GM18870 (cell line): ENCODE results near the gene SEL1L.
"Not testable (repeated sequence)": the region's sequence is repeated elsewhere in the genome, so short reads cannot be mapped to it uniquely, and the experiment has no call there.

Source experiments
- ATAC-seq: cut with Tn5 transposase; IDR thresholded peaks from one replicate; pipeline ENCODE4 v1.9.1; 2021; ENCODE audit warnings: moderate library complexity; ENCODE audit not compliant: unreplicated experiment

The SEL1L gene

DNA sequence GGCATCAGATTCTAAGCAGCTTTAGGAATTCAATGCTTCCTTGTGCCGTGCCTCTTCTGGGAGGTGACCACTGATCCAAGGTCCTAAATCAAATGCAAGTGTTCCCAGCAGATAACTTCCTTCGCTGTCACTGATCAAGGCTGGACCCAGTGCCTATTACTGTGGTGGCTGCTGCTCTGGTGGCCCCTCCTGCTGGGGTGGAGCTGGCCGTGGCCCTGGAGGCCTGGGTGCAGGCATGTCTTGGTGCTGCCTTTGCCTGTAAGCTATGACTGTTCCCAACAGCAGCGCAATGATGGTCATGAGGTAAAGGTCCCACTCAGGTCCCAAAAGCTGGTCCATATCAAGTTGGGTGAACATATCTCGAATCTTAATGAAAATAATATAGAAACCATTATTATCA lies 56.8 kb downstream of the SEL1L start:
- ATAC-seq, result no peak

DNA sequence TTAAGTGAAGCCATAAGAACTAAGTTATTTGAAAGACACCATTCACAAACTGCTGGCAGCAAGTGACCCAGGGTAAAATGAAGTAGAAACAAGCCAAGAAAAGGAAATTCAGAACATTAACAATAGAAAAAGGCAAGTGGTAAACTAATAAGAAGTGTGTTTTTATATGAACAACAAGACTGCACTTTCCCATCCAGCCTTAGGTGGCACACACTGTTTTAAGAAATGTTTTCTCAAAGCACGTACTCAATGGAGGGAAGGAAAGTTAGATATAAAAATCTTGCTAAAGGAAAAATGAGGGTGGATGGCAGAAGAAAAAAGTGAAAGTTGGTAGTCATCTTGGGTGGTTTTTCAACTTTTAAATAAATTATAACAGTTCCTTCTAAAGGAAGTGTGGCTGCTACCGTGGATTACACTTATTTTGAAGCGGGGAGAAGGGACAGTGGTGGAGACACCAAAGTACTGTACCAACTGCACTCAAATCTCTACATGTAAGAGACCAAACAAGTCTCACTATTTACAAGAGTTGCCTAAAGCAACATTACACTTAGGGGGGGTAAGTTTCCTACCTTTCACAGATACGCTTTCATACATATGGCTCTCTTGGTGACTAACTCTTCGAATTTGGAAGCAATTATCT lies 58.8 kb downstream of the SEL1L start:
- ATAC-seq, result no peak

DNA sequence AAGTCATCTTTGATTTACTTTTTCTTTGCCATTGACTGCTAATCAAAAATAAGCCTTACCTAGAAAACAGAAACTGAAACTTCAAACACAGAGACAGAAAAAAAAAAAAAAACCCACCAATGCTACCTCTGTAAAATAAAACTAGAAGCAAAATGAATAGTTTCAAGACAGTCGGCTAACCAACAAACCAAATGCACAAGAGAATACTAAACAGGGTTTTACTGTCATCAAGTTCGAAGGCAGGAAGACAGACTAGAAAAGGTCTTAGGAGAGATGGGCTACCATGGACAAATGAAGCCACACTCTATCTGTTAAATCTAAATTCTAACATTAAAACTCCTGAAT lies 59.5 kb downstream of the SEL1L start:
- peak; percentile 66 for ATAC-seq

DNA sequence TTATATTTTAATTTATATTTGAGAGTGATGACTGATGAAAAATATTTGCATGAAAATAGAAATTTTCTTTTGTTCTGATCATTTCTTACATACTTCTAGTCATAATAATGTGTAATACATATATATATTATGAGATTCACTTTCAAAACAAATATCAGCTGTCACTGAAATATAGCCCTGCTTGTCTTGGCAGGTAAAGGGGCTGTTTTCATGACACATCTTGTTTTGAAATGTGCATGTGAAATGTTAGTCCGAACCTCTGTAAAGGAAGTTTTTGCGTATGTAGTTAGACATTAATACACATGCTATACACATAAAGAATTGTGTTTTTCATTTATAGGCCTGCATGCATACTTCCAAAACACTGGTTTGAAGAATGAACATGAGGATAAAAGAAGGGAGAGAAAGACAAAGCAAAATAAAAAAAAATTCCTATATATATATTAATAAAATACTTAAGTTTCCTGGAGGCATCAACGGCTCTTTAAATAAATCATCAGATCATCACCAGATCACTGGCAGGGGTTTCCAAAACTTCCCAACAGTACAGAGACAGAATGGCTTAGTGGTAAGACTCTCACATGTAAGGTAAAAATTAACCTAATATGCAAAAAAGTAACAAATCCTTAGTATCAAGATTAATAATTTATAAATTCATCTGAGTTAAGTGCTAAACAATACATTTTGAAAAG lies 60.1 kb downstream of the SEL1L start:
- ATAC-seq, result peak; percentile 42

DNA sequence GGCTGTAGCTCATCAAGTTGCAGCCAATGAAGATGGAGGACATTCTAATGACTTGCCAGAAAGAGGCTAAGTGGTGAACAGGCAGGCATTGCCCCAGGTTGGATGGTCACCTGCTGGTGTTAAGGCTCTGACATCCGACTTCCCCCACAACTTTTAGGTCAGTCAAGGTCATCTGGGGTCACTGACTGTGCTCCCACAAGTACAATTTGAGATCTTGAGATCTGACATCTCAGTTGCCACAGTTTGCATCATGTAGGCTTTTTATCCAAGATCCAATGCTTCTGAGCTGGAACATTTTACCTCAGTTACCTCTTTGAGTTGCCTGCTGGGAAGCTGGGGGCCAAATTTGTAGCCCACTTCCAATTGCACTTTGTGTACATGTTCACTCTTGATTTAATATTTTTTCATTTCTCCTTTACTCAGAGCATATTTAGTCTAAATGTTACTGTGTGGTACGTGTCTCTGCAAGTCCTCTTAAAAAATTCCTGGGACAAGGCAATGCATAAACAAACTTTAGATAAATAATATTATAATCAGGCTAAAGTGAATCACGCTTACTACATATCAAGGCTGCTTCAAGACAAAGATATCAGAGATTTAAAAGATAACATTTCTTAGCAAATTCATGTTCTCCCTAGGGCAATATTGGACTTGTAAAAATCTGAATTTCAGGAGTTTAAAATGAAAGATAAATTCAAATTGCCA lies 61.4 kb downstream of the SEL1L start:
- ATAC-seq, result no peak

DNA sequence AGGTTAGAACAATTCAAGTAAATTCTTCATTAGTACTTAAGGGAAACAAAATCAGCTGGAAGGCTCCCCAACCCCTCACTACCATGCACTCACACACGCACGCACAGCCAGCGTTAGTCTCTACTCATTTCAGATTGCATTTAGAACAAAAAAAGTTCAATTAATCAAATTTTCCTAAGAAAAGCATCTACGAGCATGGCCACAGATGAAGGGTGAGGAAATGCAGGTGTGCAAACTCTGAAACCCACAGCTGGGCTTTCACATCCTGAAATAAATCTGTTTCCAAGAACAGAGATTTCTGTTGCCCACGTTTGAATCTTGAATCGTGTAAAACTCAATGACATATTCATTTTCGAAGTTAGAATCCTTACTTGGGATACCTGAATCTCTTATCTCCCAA lies 62.6 kb downstream of the SEL1L start:
- ATAC-seq, result peak; percentile 22

DNA sequence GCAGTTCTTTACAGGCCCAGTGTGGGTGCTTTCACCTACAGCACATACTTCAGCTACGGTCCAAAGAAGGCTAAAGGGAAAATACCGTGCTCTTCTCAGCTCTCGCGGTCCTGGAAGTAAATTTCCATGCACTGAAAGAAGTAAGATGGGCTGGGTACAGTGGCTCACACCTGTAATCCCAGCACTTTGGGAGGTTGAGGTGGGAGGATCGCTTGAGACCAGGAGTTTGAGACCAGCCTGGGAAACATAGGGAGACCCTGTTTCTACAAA lies 63.2 kb downstream of the SEL1L start:
- peak; percentile 19 for ATAC-seq

DNA sequence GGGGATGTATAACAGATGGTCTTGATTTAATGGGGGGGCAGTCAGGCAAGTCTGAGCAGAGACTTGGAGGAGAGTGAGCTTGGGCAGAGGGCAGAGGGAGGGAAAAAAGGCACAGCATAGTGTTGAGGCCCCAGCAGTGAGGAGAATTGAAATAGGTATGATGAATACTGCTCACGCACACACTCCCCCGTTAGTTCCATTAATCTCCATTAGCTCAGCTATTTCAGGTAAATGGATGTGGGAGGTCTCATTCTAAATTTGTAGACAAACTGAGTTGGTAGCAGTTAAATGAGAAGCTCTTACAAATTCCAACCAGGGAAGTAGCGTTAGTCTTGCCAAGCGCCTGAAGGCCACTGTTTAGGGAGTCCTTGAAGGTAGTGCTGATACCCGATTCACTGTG lies 66.8 kb downstream of the SEL1L start:
- ATAC-seq, result no peak

DNA sequence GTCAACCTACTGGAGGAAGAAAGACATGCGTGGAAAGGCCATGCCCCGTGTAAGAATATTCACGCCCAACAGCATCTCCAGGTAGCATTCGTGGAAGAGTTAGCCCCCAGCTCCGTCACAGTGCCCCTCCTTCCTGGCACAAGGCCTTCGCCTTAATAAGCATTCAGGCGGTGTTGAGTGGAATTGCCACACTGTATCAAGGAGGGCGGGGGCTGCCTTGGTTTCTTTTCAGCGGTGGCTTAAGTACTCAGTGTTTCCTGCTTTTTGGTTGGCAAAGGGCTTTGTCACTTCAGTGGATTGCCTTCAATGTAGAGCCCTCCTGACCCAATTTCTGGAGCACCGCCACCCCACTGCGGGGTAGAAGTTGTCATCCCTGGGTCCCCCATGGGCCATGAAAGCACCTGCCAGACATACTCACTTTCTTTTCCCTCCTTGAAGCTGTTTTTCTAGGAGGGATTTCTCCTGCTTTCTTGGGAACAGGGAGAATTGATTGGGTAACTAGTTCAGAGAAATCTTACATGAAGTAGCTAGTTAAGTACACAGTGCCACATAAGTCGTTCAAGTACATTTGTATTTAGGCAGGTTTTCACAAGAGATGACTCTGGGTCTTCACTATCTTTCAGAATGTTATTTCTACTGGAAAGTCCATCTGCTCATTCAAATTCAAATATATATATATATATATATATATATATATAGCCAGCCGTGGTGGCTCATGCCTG lies 68.0 kb downstream of the SEL1L start:
- no peak for ATAC-seq

DNA sequence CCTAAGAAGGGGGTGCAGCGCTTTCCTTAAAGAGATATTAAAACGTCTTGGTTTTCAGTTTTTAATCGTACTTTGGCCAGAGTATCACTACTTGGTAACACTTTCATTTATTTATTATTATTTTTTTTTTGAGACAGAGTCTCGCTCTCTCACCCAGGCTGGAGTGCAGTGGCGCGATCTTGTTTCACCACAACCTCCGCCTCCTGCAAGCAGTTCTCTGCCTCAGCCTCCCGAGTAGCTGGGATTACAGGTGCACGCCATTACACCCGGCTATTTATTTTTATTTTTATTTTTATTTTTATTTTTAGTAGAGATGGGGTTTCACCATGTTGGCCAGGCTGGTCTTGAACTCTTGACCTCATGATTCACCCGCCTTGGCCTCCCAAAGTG lies 68.7 kb downstream of the SEL1L start:
- peak; percentile 32 for ATAC-seq

DNA sequence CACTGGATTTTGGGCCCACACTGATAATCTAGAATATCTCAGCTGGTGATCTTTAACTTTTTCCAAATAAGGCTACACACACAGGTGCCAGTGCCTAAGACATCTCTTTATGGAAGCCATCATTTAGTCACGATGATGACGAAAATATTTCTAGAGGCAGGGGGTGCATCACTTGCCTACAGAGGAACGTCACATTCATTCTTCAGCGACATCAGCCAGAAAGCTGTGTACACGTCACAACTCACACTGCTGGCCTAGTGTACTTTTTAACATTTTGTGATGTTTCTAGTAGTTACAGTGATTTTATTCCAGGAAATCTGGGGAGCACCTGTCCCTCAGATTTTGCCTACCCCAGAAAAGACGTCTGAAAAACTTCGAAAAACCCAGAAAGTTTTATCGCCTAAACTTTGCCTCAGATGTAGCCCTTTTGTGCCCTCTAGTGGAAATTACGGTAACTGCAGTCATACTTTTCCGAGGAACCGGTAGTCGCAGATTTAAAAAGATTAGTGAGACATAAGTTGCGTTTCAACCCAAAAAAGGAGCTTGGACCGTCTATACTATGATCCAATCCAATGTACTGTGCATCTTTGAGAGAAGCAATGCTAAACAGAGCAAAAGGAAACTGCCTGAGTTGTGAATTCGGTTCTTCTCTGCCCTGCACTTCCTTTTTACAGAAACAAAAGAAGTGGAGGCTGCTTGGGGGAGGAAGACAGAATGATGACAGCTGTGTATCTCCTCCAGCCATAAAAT lies 69.2 kb downstream of the SEL1L start:
- peak; percentile 77 for ATAC-seq

DNA sequence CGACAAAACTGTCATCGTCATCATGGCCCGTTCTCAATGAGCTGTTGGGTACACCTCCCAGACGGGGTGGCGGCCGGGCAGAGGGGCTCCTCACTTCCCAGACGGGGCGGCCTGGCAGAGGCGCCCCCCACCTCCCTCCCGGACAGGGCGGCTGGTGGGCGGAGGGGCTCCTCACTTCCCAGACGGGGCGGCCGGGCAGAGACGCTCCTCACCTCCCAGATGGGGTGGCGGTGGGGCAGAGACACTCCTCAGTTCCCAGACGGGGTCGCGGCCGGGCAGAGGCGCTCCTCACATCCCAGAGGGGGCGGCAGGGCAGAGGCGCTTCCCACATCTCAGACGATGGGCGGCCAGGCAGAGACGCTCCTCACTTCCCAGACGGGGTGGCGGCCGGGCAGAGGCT lies 71.3 kb downstream of the SEL1L start:
- ATAC-seq, result not testable (repeated sequence)

DNA sequence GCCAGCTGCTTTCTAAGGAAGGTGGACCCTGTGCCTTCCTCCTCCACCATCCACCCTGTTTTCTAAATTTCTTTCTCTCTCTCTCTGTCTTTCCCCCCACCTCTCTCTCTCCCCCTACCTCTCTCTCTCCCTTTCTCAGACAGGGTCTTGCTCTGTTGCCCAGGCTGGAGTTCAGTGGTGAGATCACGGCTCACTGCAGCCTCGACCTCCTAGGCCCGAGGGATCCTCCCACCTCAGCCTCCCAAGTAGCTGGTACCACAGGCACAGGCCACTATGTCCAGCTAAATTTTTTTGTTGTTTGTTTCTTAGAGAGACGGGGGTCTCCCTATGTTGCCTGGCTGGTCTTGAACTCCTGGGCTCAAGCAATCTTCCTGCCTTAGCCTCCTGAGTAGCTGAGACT lies 73.7 kb downstream of the SEL1L start:
- ATAC-seq, result no peak

DNA sequence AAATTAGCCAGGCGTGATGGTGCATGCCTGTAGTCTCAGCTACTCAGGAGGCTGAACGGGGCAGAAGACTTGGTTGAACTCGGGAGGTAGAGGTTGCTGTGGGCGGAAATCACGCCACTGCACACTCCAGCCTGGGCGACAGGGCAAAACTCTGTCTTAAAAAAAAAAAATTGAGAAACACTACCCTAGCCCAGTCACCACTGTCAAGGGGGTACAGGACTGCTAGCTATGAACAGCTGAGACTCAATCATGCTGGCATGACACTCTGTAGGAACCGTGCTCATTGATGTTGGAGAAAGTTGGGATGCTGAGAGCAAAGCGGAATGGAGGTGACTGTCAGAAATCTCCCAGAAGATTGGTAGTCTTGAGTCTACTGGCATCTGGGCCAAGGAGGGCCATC lies 75.3 kb downstream of the SEL1L start:
- no peak for ATAC-seq

DNA sequence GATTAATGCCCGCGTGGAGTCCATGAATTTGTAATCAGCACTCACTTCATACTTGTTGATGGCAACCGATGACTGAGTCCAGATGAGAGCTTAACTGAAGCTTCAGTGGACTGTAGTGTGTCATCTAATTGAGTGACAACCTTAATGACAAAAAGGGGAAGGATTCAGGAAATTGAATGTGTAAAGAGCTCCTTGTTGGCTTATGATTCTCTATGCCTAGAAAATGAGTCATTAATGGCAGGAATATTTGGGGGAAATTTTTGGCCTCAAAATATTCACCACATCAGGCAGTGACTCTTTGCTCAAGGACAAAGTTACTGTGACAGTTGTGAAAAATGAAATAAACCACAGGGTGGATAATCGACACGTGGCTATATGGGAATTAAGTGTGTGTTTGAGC lies 78.3 kb downstream of the SEL1L start:
- ATAC-seq, result peak; percentile 34

DNA sequence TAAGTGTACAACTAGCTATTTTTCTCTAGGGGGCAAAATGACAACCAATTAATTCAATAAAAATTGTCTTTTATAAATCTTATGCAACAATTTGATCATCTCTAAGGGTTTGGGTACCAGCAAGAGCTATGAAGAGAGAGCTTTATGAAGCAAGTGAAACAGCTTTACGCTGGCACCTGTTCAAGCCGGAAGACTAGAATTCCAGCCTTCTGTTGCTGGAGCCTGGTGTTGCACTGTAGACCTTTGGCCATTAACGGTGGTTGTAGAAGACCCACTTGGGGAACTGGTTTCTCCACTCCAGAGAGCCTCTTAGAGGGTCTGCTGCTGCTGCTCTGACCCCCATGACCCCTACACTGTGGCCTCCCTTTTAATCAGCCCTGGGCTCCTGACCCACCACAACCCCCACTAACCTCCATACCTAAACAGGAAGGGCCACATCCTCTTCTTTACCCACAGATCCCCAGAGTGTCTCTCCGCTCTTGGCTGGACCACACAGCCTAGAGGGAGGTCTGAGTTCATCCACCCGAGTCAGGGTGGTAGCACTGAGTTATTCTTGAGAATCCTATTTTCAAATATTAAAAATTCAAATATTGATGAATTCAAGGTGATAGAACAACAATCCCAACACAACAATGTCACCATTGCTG lies 79.0 kb downstream of the SEL1L start:
- ATAC-seq, result peak; percentile 74

DNA sequence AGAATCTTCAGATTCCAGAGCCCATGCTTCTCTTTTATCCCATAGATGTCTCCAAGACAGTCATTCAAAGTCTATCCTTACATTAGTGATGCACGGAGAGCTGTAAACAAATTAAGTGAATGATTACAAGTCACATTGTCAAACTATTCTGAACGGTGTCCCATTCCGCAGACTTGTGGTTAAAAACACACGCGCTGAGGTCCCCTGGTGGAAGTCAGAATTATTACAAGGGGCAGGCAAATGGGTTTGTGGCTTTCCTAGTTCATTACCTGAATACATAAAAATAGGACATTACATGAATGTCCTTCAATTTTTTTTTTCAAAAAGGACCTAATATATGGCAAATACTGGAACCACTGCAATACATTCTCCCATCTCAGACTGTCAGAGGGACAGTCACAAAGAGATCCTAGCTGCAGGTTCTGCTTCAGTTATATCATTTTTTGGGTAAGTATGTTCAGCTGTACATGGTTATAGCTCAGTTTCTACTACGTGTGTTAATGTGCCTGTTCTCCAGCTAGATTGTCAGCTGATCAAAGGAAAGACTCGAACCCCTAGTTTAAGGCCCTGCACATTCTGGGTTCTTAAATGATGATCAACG lies 80.4 kb downstream of the SEL1L start:
- ATAC-seq, result peak; percentile 57

DNA sequence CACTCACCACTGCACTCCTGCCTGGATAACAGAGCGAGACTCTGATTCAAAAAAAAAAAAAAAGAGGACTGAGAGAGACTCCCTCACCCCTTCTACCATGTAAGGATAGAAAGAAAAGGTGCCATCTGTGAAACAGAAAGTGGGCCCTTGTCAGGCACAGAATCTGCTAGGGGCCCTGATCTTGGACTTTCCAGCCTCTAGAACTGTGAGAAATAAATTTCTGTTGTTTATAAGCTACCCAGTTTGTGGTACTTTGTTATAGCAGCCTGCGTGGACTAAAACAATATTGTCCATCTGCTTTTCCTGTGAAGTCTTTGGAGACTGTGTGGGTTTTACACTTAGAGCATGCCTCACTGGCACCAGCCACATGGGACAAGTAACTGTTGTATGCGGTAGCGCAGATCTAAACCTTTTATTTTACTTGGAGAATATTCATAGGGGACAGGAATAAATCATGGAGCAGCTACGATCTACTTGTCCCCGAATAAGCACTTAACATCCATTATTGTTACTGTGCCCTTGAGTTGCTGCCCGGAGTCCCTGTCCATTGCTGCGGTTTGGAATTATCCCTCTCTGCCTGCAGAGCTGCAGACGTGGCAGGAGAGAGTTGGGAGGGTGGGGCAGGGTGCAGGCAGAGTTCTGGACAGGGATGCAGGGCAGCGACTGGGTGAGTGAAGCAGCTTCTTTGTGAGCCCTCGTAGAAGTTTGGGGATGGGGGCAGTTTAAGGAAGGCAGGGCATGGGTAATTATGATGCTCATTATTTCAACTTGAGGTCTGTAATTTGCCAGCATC lies 81.1 kb downstream of the SEL1L start:
- no peak for ATAC-seq

DNA sequence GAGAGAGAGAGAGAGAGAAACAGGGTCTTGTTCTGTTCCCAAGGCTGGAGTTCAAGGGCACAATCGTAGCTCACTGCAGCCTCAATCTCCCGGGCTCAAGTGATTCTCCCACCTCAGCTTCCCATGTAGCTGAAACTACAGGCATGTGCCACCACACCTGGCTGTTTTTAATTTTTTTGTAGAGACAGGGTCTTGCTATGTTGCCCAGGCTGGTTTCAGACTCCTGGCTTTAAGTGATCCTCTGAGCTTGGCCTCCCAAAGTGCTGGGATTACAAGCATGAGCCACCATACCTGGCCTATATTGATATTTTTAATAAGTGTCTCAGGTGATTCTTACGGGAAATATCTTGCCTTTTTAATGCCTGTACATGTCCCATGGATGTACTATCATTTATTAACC lies 82.7 kb downstream of the SEL1L start:
- ATAC-seq, result no peak

DNA sequence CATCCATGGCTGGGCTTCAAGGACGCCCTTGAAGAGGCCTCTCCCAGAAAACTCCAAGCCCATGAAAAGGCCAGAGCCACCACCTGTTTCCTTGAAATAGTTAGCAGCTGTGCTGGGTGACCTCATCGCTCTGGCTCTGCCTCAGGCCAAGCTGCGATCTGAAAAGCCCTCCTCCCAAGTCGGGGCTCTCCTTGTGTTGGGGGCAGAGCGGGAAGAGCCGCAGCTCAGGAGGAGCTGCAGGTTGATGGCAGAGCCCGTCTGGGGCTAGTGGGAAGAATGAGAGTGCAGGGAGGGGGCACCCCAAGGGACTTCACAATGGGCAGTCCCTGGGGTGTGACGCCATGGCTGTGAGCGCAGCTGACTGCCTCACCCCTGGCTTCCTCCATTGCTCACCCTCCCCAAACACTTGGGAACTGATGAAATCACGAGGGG lies 83.5 kb downstream of the SEL1L start:
- ATAC-seq, result no peak
